Thyroid gland (tissue), 4 donors: ENCODE measurements around the gene GOLIM4.

ENCODE experiments used
- CTCF ChIP-seq, 6 experiments: fragments of 200-600 bp in 3 of 6; fragments of 450-650 bp in 3 of 6; sonication (generic) in 3 of 6; IDR thresholded peaks; one replicate each; pipeline ENCODE4 v1.5.1; 2016 to 2019; ENCODE audit warnings: antibody characterized with exemption in 6 of 6, mild to moderate bottlenecking in 2 of 6, inconsistent platforms in 1 of 6, moderate library complexity in 1 of 6
- POLR2A ChIP-seq, 2 donors: fragments of 450-650 bp; IDR thresholded peaks; one replicate each; pipeline ENCODE4 v1.6.1; 2017; ENCODE audit warnings: antibody characterized with exemption in 2 of 2, mild to moderate bottlenecking in 2 of 2, moderate library complexity in 1 of 2

- TF ChIP-seq CTCF (IDR thresholded peaks at IDR 0.05) (no peak), POLR2A (IDR thresholded peaks at IDR 0.05) (no peak)
These were observed 65.1 kb downstream of the GOLIM4 start for GRCh38 chr3:168030577-168030976.
